ENCODE data around the gene ELL. TPM values are rescaled to one million over a fixed set of nuclear protein-coding genes. Genes with fewer than 3 reads are reported as not detected.

The ELL gene
- total RNA-seq, 3 donors from 2014 or later (not counting 1 experiment from before 2014, with no cell fraction given) = 61.1 to 64.3 (median 63.8) TPM

DNA sequence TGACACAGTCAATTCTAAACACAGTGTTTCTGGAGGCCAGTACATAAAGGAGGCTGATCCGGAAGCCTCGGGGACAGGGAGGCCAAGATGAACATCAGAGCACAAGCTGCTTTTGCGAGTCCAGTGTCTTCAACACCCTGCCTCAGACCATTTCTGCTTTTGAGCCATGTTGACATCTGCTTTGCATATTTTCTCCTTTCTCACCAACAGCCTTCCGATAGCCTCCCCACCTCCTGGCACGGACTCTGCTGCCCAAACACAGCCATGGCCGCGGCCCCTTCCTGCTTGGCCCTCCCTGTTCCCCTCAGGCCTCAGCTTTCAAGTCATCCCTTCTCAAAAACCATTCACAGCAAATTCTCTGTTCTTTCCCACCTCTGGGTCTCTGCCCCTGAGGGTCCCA is 128.0 kb downstream of the ELL start:
- H3K9me3 ChIP-seq (ENCODE audit: control insufficient read depth, insufficient read depth, low read length) = no peaks in the 10 kb centered on the region
- ATAC-seq = no peak
- H3K4me1 ChIP-seq (ENCODE audit: control insufficient read depth, insufficient read depth, low read length) = peaks cover 38% of the 10 kb centered on the region
- TF ChIP-seq, protein P1, sequence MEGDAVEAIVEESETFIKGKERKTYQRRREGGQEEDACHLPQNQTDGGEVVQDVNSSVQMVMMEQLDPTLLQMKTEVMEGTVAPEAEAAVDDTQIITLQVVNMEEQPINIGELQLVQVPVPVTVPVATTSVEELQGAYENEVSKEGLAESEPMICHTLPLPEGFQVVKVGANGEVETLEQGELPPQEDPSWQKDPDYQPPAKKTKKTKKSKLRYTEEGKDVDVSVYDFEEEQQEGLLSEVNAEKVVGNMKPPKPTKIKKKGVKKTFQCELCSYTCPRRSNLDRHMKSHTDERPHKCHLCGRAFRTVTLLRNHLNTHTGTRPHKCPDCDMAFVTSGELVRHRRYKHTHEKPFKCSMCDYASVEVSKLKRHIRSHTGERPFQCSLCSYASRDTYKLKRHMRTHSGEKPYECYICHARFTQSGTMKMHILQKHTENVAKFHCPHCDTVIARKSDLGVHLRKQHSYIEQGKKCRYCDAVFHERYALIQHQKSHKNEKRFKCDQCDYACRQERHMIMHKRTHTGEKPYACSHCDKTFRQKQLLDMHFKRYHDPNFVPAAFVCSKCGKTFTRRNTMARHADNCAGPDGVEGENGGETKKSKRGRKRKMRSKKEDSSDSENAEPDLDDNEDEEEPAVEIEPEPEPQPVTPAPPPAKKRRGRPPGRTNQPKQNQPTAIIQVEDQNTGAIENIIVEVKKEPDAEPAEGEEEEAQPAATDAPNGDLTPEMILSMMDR (IDR thresholded peaks at IDR 0.05) = no peak
- peaks cover 0 to 3% of the 10 kb centered on the region in 2 donors for H3K27me3 Mint-ChIP-seq (ENCODE audit: low read depth in 2 of 2)
- no peaks in the 10 kb centered on the region for H3K36me3 ChIP-seq (ENCODE audit: control insufficient read depth, insufficient read depth, low read length)
- WGBS (ENCODE audit: insufficient coverage) = 65% methylated on average over 7 of the region's 7 CpGs
- intact Hi-C loops (cut with micrococcal nuclease) = no loop called here
- no peaks in the 10 kb centered on the region for H3K36me3 Mint-ChIP-seq
- no peak overlapping the region for H3K4me3 Mint-ChIP-seq
- DNase-seq = no peak
- H3K4me3 ChIP-seq (ENCODE audit: low read length) = no peak overlapping the region
- no peaks in the 10 kb centered on the region for H3K9me3 Mint-ChIP-seq
- peaks cover 11 to 15% of the 10 kb centered on the region in 2 donors for H3K4me1 Mint-ChIP-seq
- H3K27ac Mint-ChIP-seq = peak overlapping the region in 1 of 2 donors; percentile 33
- H3K27me3 ChIP-seq (ENCODE audit: control insufficient read depth, insufficient read depth, low read length) = peaks cover 4% of the 10 kb centered on the region
- no peak overlapping the region for H3K27ac ChIP-seq (ENCODE audit: low read length)

DNA sequence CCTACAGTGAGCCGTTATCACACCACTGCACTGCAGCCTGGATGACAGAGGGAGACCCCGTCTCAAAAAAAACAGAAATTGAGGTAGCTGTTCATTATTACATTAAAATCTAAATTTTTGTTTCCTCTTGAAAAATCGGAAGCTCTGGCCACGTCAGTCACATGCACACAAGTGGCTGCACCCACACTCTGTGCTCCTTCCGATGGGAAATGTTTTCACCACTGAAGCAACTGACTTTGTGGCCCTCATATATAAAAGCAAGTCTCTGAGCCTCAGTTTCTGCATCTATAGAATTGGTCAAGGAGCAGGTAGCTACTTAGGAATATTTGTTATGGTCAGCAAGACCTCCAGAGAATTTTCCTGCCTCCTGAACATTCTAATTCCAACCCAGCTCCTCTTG is 128.9 kb downstream of the ELL start:
- intact Hi-C loops (cut with micrococcal nuclease) = no loop called here
- ATAC-seq (no peak), DNase-seq (no peak)
- WGBS (ENCODE audit: insufficient coverage) = 34% methylated on average over 5 of the region's 5 CpGs
- H3K4me3 ChIP-seq (ENCODE audit: low read length) = no peak overlapping the region
- H3K27me3 ChIP-seq (ENCODE audit: control insufficient read depth, insufficient read depth, low read length) = peaks cover 4% of the 10 kb centered on the region
- Mint-ChIP-seq H3K27ac (no peak overlapping the region), H3K27me3 (ENCODE audit: low read depth in 2 of 2) (peaks cover 0 to 3% of the 10 kb centered on the region in 2 donors), H3K4me1 (peaks cover 16 to 21% of the 10 kb centered on the region in 2 donors), H3K36me3 (no peaks in the 10 kb centered on the region), H3K9me3 (no peaks in the 10 kb centered on the region), H3K4me3 (no peak overlapping the region)
- peak overlapping the region; percentile 29 for H3K27ac ChIP-seq (ENCODE audit: low read length)
- no peaks in the 10 kb centered on the region for H3K9me3 ChIP-seq (ENCODE audit: control insufficient read depth, insufficient read depth, low read length)
- no peaks in the 10 kb centered on the region for H3K36me3 ChIP-seq (ENCODE audit: control insufficient read depth, insufficient read depth, low read length)
- H3K4me1 ChIP-seq (ENCODE audit: control insufficient read depth, insufficient read depth, low read length) = peaks cover 40% of the 10 kb centered on the region
- TF ChIP-seq, protein P1 (IDR thresholded peaks at IDR 0.05) = no peak

Other genes starting within 250 kb of the ELL start
- 10 to 100 TPM; 13.7 to 19.4 (median 15.6) TPM for gene IQCN, start 247.6 kb downstream of the ELL start, total RNA-seq
- gene JUND, start 240.4 kb downstream of the ELL start, total RNA-seq = 1,000 to 10,000 TPM; 1,182 to 2,122 (median 1,520) TPM
- gene LSM4, start 199.0 kb downstream of the ELL start, total RNA-seq = 10 to 100 TPM; 42.4 to 60.8 (median 44.8) TPM
- 10 to 100 TPM; 69.1 to 73.3 (median 71.0) TPM for gene PGPEP1, start 181.5 kb downstream of the ELL start, total RNA-seq
- 1 to 10 TPM in 1 of 3 donors, under 1 TPM in 1, not detected in 1; 0.85 to 1.5 TPM for gene GDF15, start 135.9 kb downstream of the ELL start, total RNA-seq
- gene LRRC25, start 124.4 kb downstream of the ELL start, total RNA-seq = 10 to 100 TPM in 2 of 3 donors, 1 to 10 TPM in 1; 3.9 to 28.2 (median 12.0) TPM
- gene SSBP4, start 102.7 kb downstream of the ELL start, total RNA-seq = 100 to 1,000 TPM; 137 to 169 (median 158) TPM
- 10 to 100 TPM; 39.7 to 53.6 (median 40.1) TPM for gene ISYNA1, start 83.9 kb downstream of the ELL start, total RNA-seq
- 100 to 1,000 TPM; 149 to 179 (median 162) TPM for gene FKBP8, start 21.5 kb upstream of the ELL start, total RNA-seq
- 10 to 100 TPM; 83.2 to 88.8 (median 86.9) TPM for gene KXD1, start 35.8 kb upstream of the ELL start, total RNA-seq
- 1,000 to 10,000 TPM; 1,016 to 1,271 (median 1,271) TPM for gene UBA52, start 49.8 kb upstream of the ELL start, total RNA-seq
- gene REX1BD, start 66.7 kb upstream of the ELL start, total RNA-seq = 10 to 100 TPM; 80.6 to 86.9 (median 85.3) TPM
- gene CRLF1, start 84.7 kb upstream of the ELL start, total RNA-seq = not detected
- not detected for gene TMEM59L, start 90.8 kb upstream of the ELL start, total RNA-seq
- gene KLHL26, start 115.0 kb upstream of the ELL start, total RNA-seq = 10 to 100 TPM in 1 of 3 donors, 1 to 10 TPM in 2; 8.0 to 11.5 (median 9.6) TPM
- gene CRTC1, start 161.6 kb upstream of the ELL start, total RNA-seq = 10 to 100 TPM; 14.1 to 17.0 (median 14.3) TPM

All from natural killer cell (primary cell).